Measurements from ENCODE around the gene PCP4.

- TF ChIP-seq TAF1 (IDR thresholded peaks at IDR 0.05; ENCODE audit: borderline replicate concordance, low read depth, low read length), result no peak
- TF ChIP-seq POLR2A (IDR thresholded peaks at IDR 0.05; ENCODE audit: low read depth, low read length), result no peak
- TF ChIP-seq POLR2AphosphoS5 (IDR thresholded peaks at IDR 0.05; ENCODE audit: low read depth, low read length), result no peak
Measured at GRCh38 chr21:39843483-39843882, 23.8 kb upstream of the PCP4 start.

Measured in GM12892 (cell line).